Endodermal cell (in vitro differentiated cells): Measurements from ENCODE around the gene BRF1. TPM values are rescaled to one million over a fixed set of nuclear protein-coding genes. Genes with fewer than 3 reads are reported as not detected.

ENCODE experiments used
- DNase-seq: peaks from one replicate; pipeline ENCODE4 v3.0.0-alpha.2; 2017
- H3K27ac ChIP-seq: 2 replicates; pipeline ENCODE4 v1.5.1; 2013; ENCODE audit warnings: mild to moderate bottlenecking, low read depth, low read length, moderate library complexity
- H3K27me3 ChIP-seq: 2 replicates; pipeline ENCODE4 v1.6.1; 2013; ENCODE audit warnings: mild to moderate bottlenecking, low read length, moderate library complexity; ENCODE audit not compliant: insufficient read depth, control insufficient read depth, poor library complexity, severe bottlenecking
- H3K36me3 ChIP-seq: 2 replicates; pipeline ENCODE4 v1.7.0; 2013; ENCODE audit warnings: mild to moderate bottlenecking, low read length, moderate library complexity; ENCODE audit not compliant: control insufficient read depth, insufficient read depth
- H3K4me1 ChIP-seq: one replicate; pipeline ENCODE4 v1.7.0; 2013; ENCODE audit warnings: low read length; ENCODE audit not compliant: control insufficient read depth, insufficient read depth
- H3K4me3 ChIP-seq: 2 replicates; pipeline ENCODE4 v1.5.1; 2013; ENCODE audit warnings: mild to moderate bottlenecking, low read length, moderate library complexity
- H3K9ac ChIP-seq: 2 replicates; pipeline ENCODE4 v1.6.1; 2013; ENCODE audit warnings: mild to moderate bottlenecking, low read length, moderate library complexity; ENCODE audit not compliant: poor library complexity, severe bottlenecking; ENCODE audit errors: extremely low read depth
- H3K9me3 ChIP-seq: 2 replicates; pipeline ENCODE4 v1.6.1; 2013; ENCODE audit warnings: mild to moderate bottlenecking, low read length, moderate library complexity; ENCODE audit not compliant: control insufficient read depth
- H3K27ac Mint-ChIP-seq: 2 replicates; pipeline ENCODE4 v1.8.0; 2020; ENCODE audit warnings: mixed read lengths
- H3K27me3 Mint-ChIP-seq: 2 replicates; pipeline ENCODE4 v1.8.0; 2021; ENCODE audit warnings: mild to moderate bottlenecking, mixed read lengths; ENCODE audit not compliant: insufficient read depth
- H3K36me3 Mint-ChIP-seq: 2 replicates; pipeline ENCODE4 v1.8.0; 2020; ENCODE audit warnings: low read depth, mixed read lengths
- H3K4me1 Mint-ChIP-seq: 2 replicates; pipeline ENCODE4 v1.8.0; 2020; ENCODE audit warnings: mixed read lengths
- H3K4me3 Mint-ChIP-seq: 2 replicates; pipeline ENCODE4 v1.8.0; 2020; ENCODE audit warnings: mild to moderate bottlenecking, moderate library complexity, mixed read lengths
- H3K9me3 Mint-ChIP-seq: 2 replicates; pipeline ENCODE4 v1.8.0; 2020; ENCODE audit warnings: mild to moderate bottlenecking, mixed read lengths
- CTCF ChIP-seq: fragments of 200-600 bp; sonication (generic); conservative IDR thresholded peaks from 2 replicates; pipeline ENCODE4 v1.5.0; 2021; ENCODE audit warnings: antibody characterized with exemption, mild to moderate bottlenecking
- WGBS, 2 experiments: methylation state at CpG; one replicate each; pipeline versions ENCODE4 v1.1.5 to v1.1.7; 2013; ENCODE audit warnings: missing lambda C conversion rate in 2 of 2, mixed read lengths in 1 of 2; ENCODE audit not compliant: insufficient coverage in 1 of 2, insufficient read length in 1 of 2; 5-methylcytosine and 5-hydroxymethylcytosine counted together
- total RNA-seq, 2 donors: library from RNA; stranded (reverse); fragmentation: NEBNext Ultra II Directional in 1 of 2; extraction: Animal tissue kit (Norgen Biotek cat#: 25700) in 1 of 2; gene quantifications; 2 replicates in 1 of 2; 3 replicates in 1 of 2; pipeline ENCODE4 v1.2.1, GENCODE V29; 2021

The BRF1 gene
- total RNA-seq, 2 donors from 2014 or later, result 37.0 to 44.5 TPM

DNA sequence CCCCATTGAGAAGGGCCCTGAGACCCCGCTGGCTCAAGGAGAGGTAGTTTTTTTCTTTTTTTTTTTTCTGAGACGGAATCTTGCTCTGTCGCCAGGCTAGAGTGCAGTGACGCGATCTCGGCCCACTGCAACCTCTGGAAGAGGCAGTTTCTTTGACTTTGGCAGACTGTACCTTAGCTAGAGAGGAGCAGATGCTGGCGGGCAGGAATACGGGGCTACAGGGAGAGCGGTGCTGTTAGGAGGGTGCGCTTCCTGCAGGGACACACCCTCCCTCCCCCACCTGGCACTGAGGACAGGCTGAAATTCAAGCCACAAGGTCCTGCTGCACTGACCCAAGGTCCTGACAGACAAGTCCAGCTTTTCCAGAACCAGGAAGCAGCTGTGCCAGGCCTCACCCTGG, 87.4 kb downstream of the BRF1 start:
- peaks cover 20% of the 10 kb centered on the region for H3K36me3 Mint-ChIP-seq
- no peak for DNase-seq
- TF ChIP-seq CTCF, result no peak
- H3K27me3 Mint-ChIP-seq, result no peaks in the 10 kb centered on the region
- no peaks in the 10 kb centered on the region for H3K4me1 Mint-ChIP-seq
- Histone ChIP-seq H3K27me3 (no peaks in the 10 kb centered on the region), H3K9me3 (no peaks in the 10 kb centered on the region), H3K4me3 (no peak overlapping the region), H3K36me3 (no peaks in the 10 kb centered on the region), H3K27ac (peak overlapping the region; percentile 66), H3K9ac (no peak overlapping the region), H3K4me1 (no peaks in the 10 kb centered on the region)
- H3K9me3 Mint-ChIP-seq, result no peaks in the 10 kb centered on the region
- WGBS, 2 experiments, result 95 to 98% methylated on average over 8 to 10 of the region's 10 CpGs
- no peak overlapping the region for H3K27ac Mint-ChIP-seq
- no peak overlapping the region for H3K4me3 Mint-ChIP-seq

DNA sequence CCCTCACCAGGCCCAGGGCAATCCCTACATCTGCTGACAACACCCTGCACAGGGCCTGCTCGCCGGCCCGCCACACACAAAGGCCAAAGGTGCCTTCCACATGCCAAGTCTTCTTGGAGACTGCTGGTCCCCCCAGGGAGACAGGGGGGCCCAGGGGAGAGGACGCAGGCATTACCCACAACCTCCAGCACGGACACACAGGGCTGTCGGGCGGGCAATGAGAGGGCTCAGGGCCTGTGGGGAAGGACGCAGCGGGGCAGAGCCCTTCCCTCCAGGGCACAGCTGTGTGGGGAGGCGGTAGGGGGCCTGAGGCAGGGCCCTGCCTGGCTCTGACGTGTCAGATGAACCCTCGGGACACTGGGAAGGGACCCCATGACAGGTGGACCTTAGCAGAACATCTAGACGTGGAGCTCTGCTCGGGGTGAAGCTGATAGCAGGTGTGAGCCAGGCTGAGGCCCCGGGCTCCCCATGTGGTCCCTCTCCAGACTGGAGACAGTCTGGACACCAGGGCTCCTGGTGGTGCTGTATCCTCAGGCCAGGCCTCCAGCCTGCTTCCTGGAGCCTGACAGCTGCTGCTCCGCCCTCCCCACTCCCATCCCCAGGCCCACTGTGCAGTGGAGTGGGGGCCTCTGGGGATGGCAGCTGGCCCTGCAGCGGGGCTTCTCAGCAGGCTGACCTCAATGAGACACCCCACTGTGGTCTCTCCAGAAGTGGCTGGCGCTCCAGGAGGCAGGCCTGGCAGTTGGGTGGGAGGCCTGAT, 88.1 kb downstream of the BRF1 start:
- Histone ChIP-seq H3K4me1 (no peaks in the 10 kb centered on the region), H3K9me3 (no peaks in the 10 kb centered on the region), H3K27me3 (no peaks in the 10 kb centered on the region), H3K9ac (no peak overlapping the region), H3K36me3 (no peaks in the 10 kb centered on the region), H3K4me3 (no peak overlapping the region), H3K27ac (peak overlapping the region; percentile 66)
- DNase-seq, result no peak
- no peaks in the 10 kb centered on the region for H3K27me3 Mint-ChIP-seq
- no peaks in the 10 kb centered on the region for H3K9me3 Mint-ChIP-seq
- no peak for TF ChIP-seq CTCF
- no peak overlapping the region for H3K4me3 Mint-ChIP-seq
- H3K27ac Mint-ChIP-seq, result no peak overlapping the region
- H3K36me3 Mint-ChIP-seq, result peaks cover 18% of the 10 kb centered on the region
- no peaks in the 10 kb centered on the region for H3K4me1 Mint-ChIP-seq
- 83 to 86% methylated on average over 16 to 18 of the region's 18 CpGs for WGBS, 2 experiments

GRCh38 chr14:105211758-105212089, 89.1 kb downstream of the BRF1 start:
- DNase-seq, result no peak
- TF ChIP-seq CTCF, result no peak
- H3K27ac Mint-ChIP-seq, result no peak overlapping the region
- H3K9ac ChIP-seq, result no peak overlapping the region
- no peaks in the 10 kb centered on the region for H3K4me1 Mint-ChIP-seq
- no peaks in the 10 kb centered on the region for H3K27me3 Mint-ChIP-seq
- H3K9me3 ChIP-seq, result no peaks in the 10 kb centered on the region
- H3K27ac ChIP-seq, result no peak overlapping the region
- H3K36me3 ChIP-seq, result no peaks in the 10 kb centered on the region
- H3K27me3 ChIP-seq, result no peaks in the 10 kb centered on the region
- WGBS, 2 experiments, result 94 to 96% methylated on average over 8 to 9 of the region's 9 CpGs
- H3K4me3 ChIP-seq, result no peak overlapping the region
- H3K4me3 Mint-ChIP-seq, result no peak overlapping the region
- peaks cover 15% of the 10 kb centered on the region for H3K36me3 Mint-ChIP-seq
- H3K9me3 Mint-ChIP-seq, result no peaks in the 10 kb centered on the region
- no peaks in the 10 kb centered on the region for H3K4me1 ChIP-seq
